G401.6 (cell line): Measurements from ENCODE around the gene HSPG2.
"Not testable (repeated sequence)": the region's sequence is repeated elsewhere in the genome, so short reads cannot be mapped to it uniquely, and the experiment has no call there.

Experiments
- FAIRE-seq: peaks from 2 replicates; lab custom pipeline; 2012; peaks lifted over from hg19 to GRCh38; lab: Jason Lieb, UNC

Gene HSPG2

GRCh38 chr1:21783679-21784603 is 153.2 kb downstream of the HSPG2 start:
- FAIRE-seq, result peak; percentile 85

GRCh38 chr1:21782868-21783678 is 154.0 kb downstream of the HSPG2 start, which contains the start of gene USP48:
Gene USP48, minus strand, starts transcription at chr1:21783149. Its CDS starts 192 bp downstream, at chr1:21782957.
- FAIRE-seq, result no peak

- no peak for FAIRE-seq
Measured at GRCh38 chr1:21782349-21782867, 154.7 kb downstream of the HSPG2 start.

- no peak for FAIRE-seq
Measured at GRCh38 chr1:21781815-21782348, 155.2 kb downstream of the HSPG2 start.

- FAIRE-seq, result no peak
Measured at GRCh38 chr1:21779613-21780521, 157.2 kb downstream of the HSPG2 start.

GRCh38 chr1:21778405-21778727 is 158.7 kb downstream of the HSPG2 start:
- no peak for FAIRE-seq

DNA sequence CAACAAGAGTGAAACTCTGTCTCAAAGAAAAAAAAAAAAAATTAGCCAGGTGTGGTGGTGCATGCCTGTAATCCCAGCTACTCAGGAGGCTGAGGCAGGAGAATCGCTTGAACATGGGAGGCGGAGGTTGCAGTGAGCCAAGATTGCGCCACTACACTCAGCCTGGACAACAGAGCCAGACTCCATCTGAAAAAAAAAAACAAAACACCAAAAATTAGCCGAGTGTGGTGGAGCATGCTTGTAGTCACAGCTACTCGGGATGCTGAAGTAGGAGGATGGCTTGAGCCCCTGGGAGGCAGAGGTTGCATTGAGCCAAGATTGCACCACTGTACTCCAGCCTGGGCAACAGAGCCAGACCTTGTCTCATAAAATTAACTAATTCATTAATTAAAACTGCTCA is 160.2 kb downstream of the HSPG2 start:
- not testable (repeated sequence) for FAIRE-seq

- no peak for FAIRE-seq
Measured at GRCh38 chr1:21775985-21776562, 161.0 kb downstream of the HSPG2 start.

- FAIRE-seq, result no peak
Measured at GRCh38 chr1:21775550-21775914, 161.6 kb downstream of the HSPG2 start.

GRCh38 chr1:21774835-21775549 is 162.1 kb downstream of the HSPG2 start:
- no peak for FAIRE-seq

DNA sequence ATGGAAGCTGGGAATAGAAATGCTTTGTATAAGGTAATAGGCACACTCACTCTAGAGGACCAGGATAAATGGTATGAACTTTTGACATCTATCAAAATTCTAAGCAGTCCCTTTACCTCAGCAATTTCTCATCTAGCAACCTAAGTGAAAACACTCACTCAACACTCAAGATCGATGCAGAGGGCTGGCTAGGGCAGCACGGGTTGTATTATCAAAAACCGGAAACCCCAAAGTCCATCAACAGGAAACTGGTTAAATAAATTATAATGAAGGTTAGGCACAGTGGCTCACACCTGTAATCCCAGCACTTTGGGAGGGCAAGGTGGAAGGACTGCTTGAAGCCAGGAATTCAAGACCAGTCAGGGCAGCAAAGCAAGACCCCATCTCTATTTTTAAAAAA is 163.5 kb downstream of the HSPG2 start:
- FAIRE-seq, result no peak
